Tibial nerve (tissue), 4 donors: Measurements from ENCODE around the gene WDR1. TPM values are rescaled to one million over a fixed set of nuclear protein-coding genes. Genes with fewer than 3 reads are reported as not detected.
A peak's percentile ranks its signal among the peaks of the same experiment; 100 is the strongest.

Experiments
- DNase-seq, 2 donors: peaks; one replicate each; pipeline ENCODE4 v3.0.0-alpha.2; 2019; ENCODE audit warnings: low spot score in 2 of 2
- H3K27ac ChIP-seq, 4 donors: fragments of 200-600 bp; sonication (generic) in 3 of 4; one replicate each; pipeline ENCODE4 v1.5.1; 2017 to 2019; ENCODE audit warnings: mild to moderate bottlenecking in 1 of 4
- H3K27me3 ChIP-seq, 2 donors: fragments of 200-600 bp; sonication (generic) in 1 of 2; one replicate each; pipeline versions ENCODE4 v1.5.1 to v1.6.0; 2017 to 2019
- H3K36me3 ChIP-seq, 3 donors: fragments of 200-600 bp; sonication (generic); one replicate each; pipeline ENCODE4 v1.5.1; 2018 to 2019
- H3K4me1 ChIP-seq, 4 donors: fragments of 200-600 bp; sonication (generic) in 3 of 4; one replicate each; pipeline ENCODE4 v1.5.1; 2017 to 2019
- H3K4me3 ChIP-seq, 4 donors: fragments of 200-600 bp; sonication (generic) in 3 of 4; one replicate each; pipeline ENCODE4 v1.5.1; 2017 to 2019; ENCODE audit warnings: mild to moderate bottlenecking in 1 of 4, moderate library complexity in 1 of 4
- H3K9me3 ChIP-seq, 4 donors: fragments of 200-600 bp; sonication (generic) in 3 of 4; one replicate each; pipeline ENCODE4 v1.5.1; 2017 to 2019
- EP300 ChIP-seq, 2 donors: sonication (generic); formaldehyde crosslinking; IDR thresholded peaks; one replicate each; pipeline ENCODE4 v1.6.1; 2017; ENCODE audit warnings: antibody characterized with exemption in 2 of 2, mild to moderate bottlenecking in 1 of 2
- POLR2A ChIP-seq, 2 donors: fragments of 450-650 bp; IDR thresholded peaks; one replicate each; pipeline ENCODE4 v1.6.1; 2017; ENCODE audit warnings: antibody characterized with exemption in 2 of 2, mild to moderate bottlenecking in 2 of 2, moderate library complexity in 2 of 2
- WGBS, 2 donors: methylation state at CpG; one replicate each; pipeline ENCODE4 v1.1.5; 2018; 5-methylcytosine and 5-hydroxymethylcytosine counted together
- total RNA-seq, 4 donors: library from RNA; depleted of rRNA; stranded (reverse); fragments of >200 nt; gene quantifications; one replicate each; pipeline ENCODE4 v1.1.0, GENCODE V29; 2016
- TF ChIP-seq, protein P1 (sequence below), 5 experiments: fragments of 200-600 bp in 3 of 5; fragments of 450-650 bp in 2 of 5; sonication (generic) in 3 of 5; IDR thresholded peaks; one replicate each; pipeline ENCODE4 v1.5.1; 2016 to 2019; ENCODE audit warnings: antibody characterized with exemption in 5 of 5, mild to moderate bottlenecking in 3 of 5, moderate library complexity in 2 of 5

WDR1 gene
- total RNA-seq, 4 donors from 2014 or later, result 142 to 204 (median 148) TPM

DNA sequence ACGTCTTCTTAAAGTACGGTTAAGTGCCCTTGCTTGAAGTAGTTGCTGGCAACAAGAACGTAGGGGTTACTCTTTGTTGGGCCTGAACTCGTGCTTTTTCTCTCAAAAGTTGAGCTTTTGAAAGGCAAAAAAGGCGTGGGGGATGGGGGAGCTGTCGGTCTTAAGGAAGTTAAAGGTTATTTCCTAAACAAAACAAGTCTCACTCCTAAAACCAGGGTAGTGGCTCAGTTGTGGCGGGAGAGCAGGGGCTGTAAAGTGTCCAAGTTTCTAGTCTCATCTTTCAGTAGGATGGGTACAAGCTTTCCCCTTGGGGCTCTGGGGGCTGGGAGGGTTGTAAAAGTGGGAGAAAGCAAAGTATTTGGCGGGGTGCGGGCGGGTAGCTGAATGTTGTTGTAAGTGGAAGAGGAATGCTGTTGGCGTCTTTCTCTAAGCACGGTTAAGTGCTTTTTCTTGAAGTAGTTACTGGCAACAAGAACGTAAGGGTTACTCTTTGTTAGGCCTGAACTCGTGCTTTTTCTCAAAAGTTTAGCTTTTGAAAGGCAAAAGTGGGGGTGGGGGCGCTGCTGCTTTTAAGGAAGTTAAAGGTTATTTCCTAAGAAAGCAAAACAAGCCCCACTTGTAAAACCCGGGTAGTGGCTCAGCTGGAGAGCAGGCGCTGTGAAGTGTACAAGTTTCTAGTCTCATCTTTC is 904 bp upstream of the WDR1 start:
- peaks cover 0 to 29% (median 0%) of the 10 kb centered on the region in 3 donors for H3K36me3 ChIP-seq
- 5 to 7% methylated on average over 17 of the region's 17 CpGs for WGBS, 2 donors

DNA sequence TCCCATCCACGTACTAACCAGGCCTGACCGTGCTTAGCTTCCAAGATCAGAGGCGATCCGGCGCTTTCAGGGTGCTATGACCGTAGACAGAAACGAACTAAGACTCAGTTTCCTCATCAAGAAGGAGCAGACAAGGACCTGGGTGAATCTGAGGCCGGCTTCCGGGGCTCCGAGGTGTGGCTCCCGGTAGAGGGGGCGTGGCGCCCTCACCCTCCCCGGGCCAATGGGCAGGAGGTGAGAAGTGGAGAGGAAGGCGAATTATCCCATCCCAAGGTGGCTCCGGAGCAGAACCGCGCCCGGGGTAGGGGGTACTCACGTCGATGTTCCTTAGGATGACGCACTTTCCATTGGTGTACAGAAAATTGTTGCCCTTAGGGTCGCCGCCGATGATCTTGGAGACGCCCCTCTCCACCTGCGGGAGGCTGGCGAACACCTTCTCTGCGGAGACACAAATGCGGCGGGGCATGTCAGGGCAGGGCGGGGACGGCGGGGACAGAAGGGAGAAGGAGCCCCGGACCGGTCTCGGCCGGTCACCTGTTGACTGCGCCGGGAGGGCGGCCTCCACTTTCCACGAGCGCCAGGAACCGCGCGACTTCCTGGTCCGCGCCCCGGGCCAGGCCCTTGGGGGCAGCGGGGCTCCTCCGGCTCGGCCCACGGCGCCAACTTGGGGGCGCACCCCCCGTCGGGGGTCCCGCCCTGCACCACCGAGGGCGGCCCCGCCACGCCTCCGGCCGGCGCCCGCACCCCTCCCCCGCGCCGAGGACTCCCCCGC is 616 bp downstream of the WDR1 start:
- DNase-seq, result no peak
- TF ChIP-seq, protein P1, sequence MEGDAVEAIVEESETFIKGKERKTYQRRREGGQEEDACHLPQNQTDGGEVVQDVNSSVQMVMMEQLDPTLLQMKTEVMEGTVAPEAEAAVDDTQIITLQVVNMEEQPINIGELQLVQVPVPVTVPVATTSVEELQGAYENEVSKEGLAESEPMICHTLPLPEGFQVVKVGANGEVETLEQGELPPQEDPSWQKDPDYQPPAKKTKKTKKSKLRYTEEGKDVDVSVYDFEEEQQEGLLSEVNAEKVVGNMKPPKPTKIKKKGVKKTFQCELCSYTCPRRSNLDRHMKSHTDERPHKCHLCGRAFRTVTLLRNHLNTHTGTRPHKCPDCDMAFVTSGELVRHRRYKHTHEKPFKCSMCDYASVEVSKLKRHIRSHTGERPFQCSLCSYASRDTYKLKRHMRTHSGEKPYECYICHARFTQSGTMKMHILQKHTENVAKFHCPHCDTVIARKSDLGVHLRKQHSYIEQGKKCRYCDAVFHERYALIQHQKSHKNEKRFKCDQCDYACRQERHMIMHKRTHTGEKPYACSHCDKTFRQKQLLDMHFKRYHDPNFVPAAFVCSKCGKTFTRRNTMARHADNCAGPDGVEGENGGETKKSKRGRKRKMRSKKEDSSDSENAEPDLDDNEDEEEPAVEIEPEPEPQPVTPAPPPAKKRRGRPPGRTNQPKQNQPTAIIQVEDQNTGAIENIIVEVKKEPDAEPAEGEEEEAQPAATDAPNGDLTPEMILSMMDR (IDR thresholded peaks at IDR 0.05), result no peak
- no peak for TF ChIP-seq EP300 (IDR thresholded peaks at IDR 0.05)
- no peak for TF ChIP-seq POLR2A (IDR thresholded peaks at IDR 0.05)
- H3K27me3 ChIP-seq, result peaks cover 0 to 2% of the 10 kb centered on the region in 2 donors

More for the DNA sequence above, 904 bp upstream of the WDR1 start:
- peak overlapping the region; percentile 71 to 91 (median 84) for H3K4me3 ChIP-seq
- peak overlapping the region; percentile 97 to 100 (median 98) for H3K27ac ChIP-seq
- TF ChIP-seq EP300 (IDR thresholded peaks at IDR 0.05) (no peak), POLR2A (IDR thresholded peaks at IDR 0.05) (no peak)
- TF ChIP-seq, protein P1 (IDR thresholded peaks at IDR 0.05), result no peak
- DNase-seq, result no peak
- peaks cover 0 to 47% (median 34%) of the 10 kb centered on the region in 4 donors for H3K4me1 ChIP-seq
- peaks cover 0 to 2% of the 10 kb centered on the region in 2 donors for H3K27me3 ChIP-seq
- no peaks in the 10 kb centered on the region for H3K9me3 ChIP-seq

DNA sequence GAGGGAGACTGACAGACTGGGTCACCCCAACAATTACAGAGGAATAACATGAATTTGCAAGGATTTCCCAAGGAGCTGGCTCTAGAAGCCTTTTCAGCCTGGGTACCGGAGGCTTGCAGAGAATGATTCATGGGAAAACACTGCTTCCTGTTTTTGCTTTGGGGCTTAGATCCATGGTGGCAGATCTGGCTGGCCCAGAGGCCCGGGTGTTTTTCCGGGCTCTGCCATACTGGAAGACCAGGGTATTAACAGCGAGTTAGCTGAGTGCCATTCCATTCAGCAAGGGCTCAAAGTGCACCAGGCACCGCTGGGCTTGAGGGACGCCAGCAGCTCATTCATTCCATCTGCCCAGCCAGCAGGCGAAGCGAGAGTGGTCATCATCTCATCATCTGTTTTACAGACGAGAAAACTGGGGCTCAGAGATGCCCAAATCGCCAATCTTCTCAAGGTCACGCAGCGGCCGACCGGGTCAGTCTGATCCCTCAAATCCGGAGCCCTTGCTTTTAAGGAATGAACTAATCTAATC is 1.3 kb downstream of the WDR1 start:
- Histone ChIP-seq H3K4me3 (peak overlapping the region; percentile 70 to 90 (median 74)), H3K9me3 (no peaks in the 10 kb centered on the region), H3K36me3 (peaks cover 0 to 49% (median 10%) of the 10 kb centered on the region in 3 donors), H3K4me1 (peaks cover 0 to 69% (median 50%) of the 10 kb centered on the region in 4 donors), H3K27me3 (peaks cover 0 to 2% of the 10 kb centered on the region in 2 donors), H3K27ac (peak overlapping the region; percentile 92 to 98 (median 96))
- no peak for DNase-seq
- WGBS, 2 donors, result 27 to 45% methylated on average over 12 to 15 of the region's 15 CpGs
- TF ChIP-seq EP300 (IDR thresholded peaks at IDR 0.05) (no peak), POLR2A (IDR thresholded peaks at IDR 0.05) (no peak)
- TF ChIP-seq, protein P1 (IDR thresholded peaks at IDR 0.05), result no peak

More for the DNA sequence above, 616 bp downstream of the WDR1 start:
- peaks cover 0 to 62% (median 47%) of the 10 kb centered on the region in 4 donors for H3K4me1 ChIP-seq
- H3K27ac ChIP-seq, result peak overlapping the region; percentile 92 to 98 (median 96)
- no peaks in the 10 kb centered on the region for H3K9me3 ChIP-seq
- 1 to 2% methylated on average over 51 to 62 of the region's 70 CpGs for WGBS, 2 donors
- H3K4me3 ChIP-seq, result peak overlapping the region; percentile 70 to 90 (median 74)
- peaks cover 0 to 42% (median 10%) of the 10 kb centered on the region in 3 donors for H3K36me3 ChIP-seq

DNA sequence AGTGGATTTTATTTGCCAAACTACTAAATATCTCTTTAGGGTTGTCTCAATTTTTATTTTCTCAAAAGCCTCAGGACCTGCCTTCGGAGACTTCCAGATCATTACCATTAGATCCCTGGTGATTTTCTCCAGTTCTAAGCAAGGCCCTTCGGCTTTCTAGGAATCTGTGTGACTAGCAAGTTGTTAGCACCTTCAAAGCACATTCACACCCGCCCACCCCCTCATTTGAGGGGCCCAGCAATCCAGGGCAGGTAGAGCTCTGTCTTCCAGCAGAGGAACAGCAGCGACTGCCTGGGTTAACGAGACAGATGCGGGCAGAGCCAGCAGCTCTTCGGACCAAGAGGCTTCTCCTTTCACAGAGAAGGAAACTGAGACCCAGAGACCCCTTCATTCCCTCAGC is 2.0 kb downstream of the WDR1 start:
- WGBS, 2 donors, result 64 to 74% methylated on average over 6 to 7 of the region's 7 CpGs
- Histone ChIP-seq H3K27me3 (peaks cover 0 to 2% of the 10 kb centered on the region in 2 donors), H3K4me1 (peaks cover 0 to 76% (median 56%) of the 10 kb centered on the region in 4 donors), H3K27ac (peak overlapping the region in 3 of 4 donors; percentile 95 to 98 (median 97)), H3K36me3 (peaks cover 0 to 56% (median 10%) of the 10 kb centered on the region in 3 donors), H3K9me3 (no peaks in the 10 kb centered on the region), H3K4me3 (peak overlapping the region in 3 of 4 donors; percentile 70 to 90 (median 77))
- TF ChIP-seq, protein P1 (IDR thresholded peaks at IDR 0.05), result no peak
- TF ChIP-seq EP300 (IDR thresholded peaks at IDR 0.05) (no peak), POLR2A (IDR thresholded peaks at IDR 0.05) (no peak)
- no peak for DNase-seq
